Measurements from ENCODE around the gene KCTD13. TPM values are rescaled to one million over a fixed set of nuclear protein-coding genes. Genes with fewer than 3 reads are reported as not detected.

Gene KCTD13
- total and polyA plus RNA-seq, 8 donors = 7.7 to 20.5 (median 9.3) TPM

DNA sequence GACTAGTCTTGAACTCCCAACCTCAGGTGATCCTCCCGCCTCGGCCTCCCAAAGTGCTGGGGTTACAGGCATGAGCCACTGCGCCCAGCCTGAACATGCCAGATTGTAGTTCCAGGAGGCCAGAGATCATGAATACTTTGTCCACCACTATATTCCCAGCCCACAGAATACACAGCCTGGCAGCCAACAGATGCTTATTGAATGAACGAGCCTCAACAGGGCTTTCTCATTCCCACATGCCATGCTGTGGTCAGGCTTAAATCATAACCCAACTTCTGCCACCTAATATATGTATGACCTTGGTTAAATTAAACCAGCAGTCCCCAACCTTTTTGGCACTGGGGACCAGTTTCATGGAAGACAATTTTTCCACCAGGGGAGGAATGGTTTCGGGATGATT, 32.7 kb upstream of the KCTD13 start:
- H3K9me3 ChIP-seq = no peaks in the 10 kb centered on the region
- no peaks in the 10 kb centered on the region for H3K36me3 ChIP-seq
- no peaks in the 10 kb centered on the region for H3K27me3 ChIP-seq
- no peak for FAIRE-seq
- TF ChIP-seq, protein P1, sequence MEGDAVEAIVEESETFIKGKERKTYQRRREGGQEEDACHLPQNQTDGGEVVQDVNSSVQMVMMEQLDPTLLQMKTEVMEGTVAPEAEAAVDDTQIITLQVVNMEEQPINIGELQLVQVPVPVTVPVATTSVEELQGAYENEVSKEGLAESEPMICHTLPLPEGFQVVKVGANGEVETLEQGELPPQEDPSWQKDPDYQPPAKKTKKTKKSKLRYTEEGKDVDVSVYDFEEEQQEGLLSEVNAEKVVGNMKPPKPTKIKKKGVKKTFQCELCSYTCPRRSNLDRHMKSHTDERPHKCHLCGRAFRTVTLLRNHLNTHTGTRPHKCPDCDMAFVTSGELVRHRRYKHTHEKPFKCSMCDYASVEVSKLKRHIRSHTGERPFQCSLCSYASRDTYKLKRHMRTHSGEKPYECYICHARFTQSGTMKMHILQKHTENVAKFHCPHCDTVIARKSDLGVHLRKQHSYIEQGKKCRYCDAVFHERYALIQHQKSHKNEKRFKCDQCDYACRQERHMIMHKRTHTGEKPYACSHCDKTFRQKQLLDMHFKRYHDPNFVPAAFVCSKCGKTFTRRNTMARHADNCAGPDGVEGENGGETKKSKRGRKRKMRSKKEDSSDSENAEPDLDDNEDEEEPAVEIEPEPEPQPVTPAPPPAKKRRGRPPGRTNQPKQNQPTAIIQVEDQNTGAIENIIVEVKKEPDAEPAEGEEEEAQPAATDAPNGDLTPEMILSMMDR (IDR thresholded peaks at IDR 0.05) = no peak
- intact Hi-C loops (cut with DNase I) = no loop called here
- no peak for DNase-seq
- ATAC-seq = no peak
- no peak overlapping the region for H3K27ac ChIP-seq
- WGBS, 2 donors = 89 to 90% methylated on average over 5 of the region's 5 CpGs
- H3K4me3 ChIP-seq = no peak overlapping the region
- peaks cover 0 to 7% (median 6%) of the 10 kb centered on the region in 3 donors for H3K4me1 ChIP-seq

DNA sequence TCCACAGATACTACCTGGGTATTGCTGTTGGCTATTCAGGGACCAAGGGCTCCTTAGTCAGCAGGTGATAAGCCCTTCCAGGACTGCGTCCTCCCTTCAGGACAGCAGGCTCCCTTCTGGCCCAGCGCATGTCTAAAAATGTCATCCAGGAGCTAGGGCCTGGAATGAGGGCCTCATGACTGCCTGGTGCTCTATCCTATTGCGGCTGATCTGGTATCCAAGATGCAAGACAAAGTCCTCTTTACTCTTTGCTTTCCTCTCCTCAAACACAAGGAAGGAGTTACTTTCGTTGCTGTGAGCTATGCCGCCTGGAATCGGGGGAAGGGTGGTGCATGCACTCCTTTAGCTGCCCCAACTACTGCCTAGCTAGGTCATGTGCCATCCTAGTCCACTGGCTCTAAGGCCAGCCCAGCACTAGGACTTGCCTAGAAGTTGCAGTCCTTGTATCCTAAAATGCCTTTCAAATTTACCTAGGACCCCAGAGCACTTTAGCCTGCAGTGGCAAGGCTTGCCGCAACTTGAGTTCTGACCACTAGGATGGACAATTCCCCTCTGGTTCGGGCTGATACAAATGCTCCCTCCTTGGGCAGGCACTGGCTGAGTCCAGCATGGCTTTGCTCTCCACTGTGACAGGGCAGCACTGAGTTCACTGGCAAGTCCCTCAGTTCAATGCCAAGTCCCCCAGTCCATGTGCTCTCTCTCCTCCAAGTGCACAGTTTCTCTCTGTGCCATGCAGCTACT, 25.8 kb upstream of the KCTD13 start:
- intact Hi-C loops (cut with DNase I) = no loop called here
- Histone ChIP-seq H3K27ac (no peak overlapping the region), H3K4me1 (no peaks in the 10 kb centered on the region), H3K27me3 (no peaks in the 10 kb centered on the region), H3K4me3 (no peak overlapping the region), H3K36me3 (no peaks in the 10 kb centered on the region), H3K9me3 (no peaks in the 10 kb centered on the region)
- TF ChIP-seq, protein P1 (IDR thresholded peaks at IDR 0.05) = no peak
- DNase-seq (no peak), ATAC-seq (no peak), FAIRE-seq (no peak)
- WGBS, 2 donors = 85 to 87% methylated on average over 8 of the region's 8 CpGs

DNA sequence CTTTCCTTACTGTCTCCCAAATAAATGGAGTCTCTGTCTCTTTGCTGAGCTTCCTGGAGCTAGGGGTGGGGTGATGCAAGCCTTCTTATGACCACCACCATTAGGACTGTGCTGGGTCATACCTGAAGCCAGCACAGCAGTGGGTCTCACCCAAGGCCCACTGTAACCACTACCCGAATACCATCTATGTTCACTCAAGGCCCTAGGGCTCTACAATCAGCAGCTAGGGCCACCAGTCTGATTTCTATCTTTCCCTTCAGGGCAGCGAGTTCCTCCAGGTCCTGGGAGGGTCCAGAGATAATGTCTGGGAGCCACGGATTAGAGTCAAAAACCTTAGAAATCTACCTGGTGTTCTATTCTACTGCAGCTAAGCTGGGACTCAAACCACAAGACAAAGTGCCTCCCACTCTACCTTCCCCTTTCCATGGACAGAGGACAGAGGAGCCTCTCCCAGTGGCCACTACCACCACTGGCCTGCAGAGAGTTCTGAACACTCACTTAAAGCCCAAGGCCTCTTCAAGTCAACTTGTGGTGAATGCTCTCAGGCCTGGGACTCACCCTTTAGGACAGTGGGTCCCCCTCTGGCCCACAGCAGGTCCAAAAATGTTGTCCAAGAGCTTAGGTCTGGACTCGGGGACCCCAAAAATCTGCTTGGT, 24.9 kb upstream of the KCTD13 start:
- WGBS, 2 donors = 81 to 89% methylated on average over 4 of the region's 4 CpGs
- intact Hi-C loops (cut with DNase I) = no loop called here
- Histone ChIP-seq H3K27me3 (no peaks in the 10 kb centered on the region), H3K4me3 (no peak overlapping the region), H3K4me1 (no peaks in the 10 kb centered on the region), H3K36me3 (no peaks in the 10 kb centered on the region), H3K9me3 (no peaks in the 10 kb centered on the region), H3K27ac (no peak overlapping the region)
- no peak for ATAC-seq
- no peak for FAIRE-seq
- DNase-seq = no peak
- TF ChIP-seq, protein P1 (IDR thresholded peaks at IDR 0.05) = no peak

DNA sequence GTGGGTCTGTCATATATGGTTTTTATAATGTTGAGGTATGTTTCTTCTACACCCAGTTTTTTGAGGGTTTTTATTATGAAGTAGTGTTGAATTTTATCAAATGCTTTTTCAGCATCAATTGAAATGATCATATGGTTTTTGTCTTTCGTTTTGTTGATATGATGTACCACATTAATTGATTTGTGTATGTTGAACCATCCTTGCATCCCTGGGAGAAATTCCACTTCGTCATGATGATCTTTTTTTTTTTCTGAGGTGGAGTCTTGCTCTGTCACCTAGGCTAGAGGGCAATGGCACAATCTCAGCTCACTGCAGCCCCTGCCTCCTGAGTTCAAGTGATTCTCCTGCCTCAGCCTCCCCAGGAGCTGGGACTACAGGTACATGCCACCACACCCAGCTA, 21.9 kb upstream of the KCTD13 start:
- H3K36me3 ChIP-seq = no peaks in the 10 kb centered on the region
- ATAC-seq (no peak), FAIRE-seq (no peak), DNase-seq (no peak)
- WGBS, 2 donors = 73 to 85% methylated on average over 2 of the region's 2 CpGs
- H3K9me3 ChIP-seq = no peaks in the 10 kb centered on the region
- H3K27ac ChIP-seq = no peak overlapping the region
- TF ChIP-seq, protein P1 (IDR thresholded peaks at IDR 0.05) = no peak
- H3K4me3 ChIP-seq = no peak overlapping the region
- H3K27me3 ChIP-seq = no peaks in the 10 kb centered on the region
- intact Hi-C loops (cut with DNase I) = no loop called here
- H3K4me1 ChIP-seq = no peaks in the 10 kb centered on the region
